RWPE2 (cell line): ENCODE results near the gene CACNA2D3.

Source experiments
- ATAC-seq: fragments of 200-7000 bp; cut with Tn5 transposase; 3 replicates; pipeline ENCODE4 v1.9.1; 2021; ENCODE audit warnings: low read depth
- DNase-seq: peaks from one replicate; pipeline ENCODE4 v3.0.0-alpha.2; 2020; ENCODE audit warnings: low spot score
- H3K27ac ChIP-seq: fragments of 450-650 bp; 2 replicates; pipeline ENCODE4 v1.5.1; 2017; ENCODE audit warnings: mild to moderate bottlenecking; ENCODE audit not compliant: poor library complexity, severe bottlenecking
- H3K27me3 ChIP-seq: fragments of 250-450 bp; sonication (Bioruptor Pico); 2 replicates; pipeline ENCODE4 v1.5.1; 2021; ENCODE audit warnings: mild to moderate bottlenecking, moderate library complexity; ENCODE audit not compliant: insufficient read depth, poor library complexity, severe bottlenecking
- H3K36me3 ChIP-seq: fragments of 250-450 bp; sonication (Bioruptor Pico); 2 replicates; pipeline ENCODE4 v1.5.1; 2020; ENCODE audit warnings: low read depth, mild to moderate bottlenecking, moderate library complexity
- H3K4me1 ChIP-seq: fragments of 250-450 bp; sonication (Bioruptor Pico); 2 replicates; pipeline ENCODE4 v1.5.1; 2021; ENCODE audit warnings: mild to moderate bottlenecking, moderate library complexity; ENCODE audit not compliant: insufficient read depth, poor library complexity, severe bottlenecking
- H3K4me3 ChIP-seq: fragments of 250-450 bp; sonication (Bioruptor Pico); 2 replicates; pipeline ENCODE4 v1.5.1; 2021; ENCODE audit warnings: mild to moderate bottlenecking, moderate library complexity; ENCODE audit not compliant: severe bottlenecking
- H3K9me3 ChIP-seq: fragments of 250-450 bp; sonication (Bioruptor Pico); 2 replicates; pipeline ENCODE4 v1.5.1; 2021; ENCODE audit warnings: mild to moderate bottlenecking, moderate library complexity; ENCODE audit not compliant: severe bottlenecking
- CTCF ChIP-seq: fragments of 450-650 bp; IDR thresholded peaks from one replicate; pipeline ENCODE4 v1.5.1; 2017; ENCODE audit warnings: mild to moderate bottlenecking, moderate library complexity; ENCODE audit not compliant: poor library complexity, severe bottlenecking

CACNA2D3 gene

GRCh38 chr3:54243960-54244682 is 121.8 kb downstream of the CACNA2D3 start:
- H3K36me3 ChIP-seq, result no peaks in the 10 kb centered on the region
- H3K4me3 ChIP-seq, result no peak overlapping the region
- H3K4me1 ChIP-seq, result no peaks in the 10 kb centered on the region
- H3K27ac ChIP-seq, result no peak overlapping the region
- no peaks in the 10 kb centered on the region for H3K9me3 ChIP-seq
- no peak for ATAC-seq
- no peak for TF ChIP-seq CTCF
- no peak for DNase-seq
- no peaks in the 10 kb centered on the region for H3K27me3 ChIP-seq

- ATAC-seq, result no peak
- Histone ChIP-seq H3K36me3 (no peaks in the 10 kb centered on the region), H3K4me3 (no peak overlapping the region), H3K4me1 (no peaks in the 10 kb centered on the region), H3K27me3 (peaks cover 13% of the 10 kb centered on the region), H3K9me3 (no peaks in the 10 kb centered on the region), H3K27ac (no peak overlapping the region)
- no peak for TF ChIP-seq CTCF
- DNase-seq, result no peak
Observed at GRCh38 chr3:54251705-54252104, 129.4 kb downstream of the CACNA2D3 start.

GRCh38 chr3:54257125-54257720 is 134.9 kb downstream of the CACNA2D3 start:
- H3K36me3 ChIP-seq, result no peaks in the 10 kb centered on the region
- ATAC-seq (no peak), DNase-seq (no peak)
- no peaks in the 10 kb centered on the region for H3K9me3 ChIP-seq
- H3K4me3 ChIP-seq, result no peak overlapping the region
- H3K4me1 ChIP-seq, result no peaks in the 10 kb centered on the region
- no peak for TF ChIP-seq CTCF
- H3K27me3 ChIP-seq, result peaks cover 13% of the 10 kb centered on the region
- no peak overlapping the region for H3K27ac ChIP-seq

GRCh38 chr3:54259636-54260035 is 137.3 kb downstream of the CACNA2D3 start:
- no peak overlapping the region for H3K4me3 ChIP-seq
- no peak for ATAC-seq
- no peak for TF ChIP-seq CTCF

GRCh38 chr3:54261141-54261540 is 138.8 kb downstream of the CACNA2D3 start:
- Histone ChIP-seq H3K27me3 (no peaks in the 10 kb centered on the region), H3K4me1 (no peaks in the 10 kb centered on the region), H3K9me3 (no peaks in the 10 kb centered on the region), H3K4me3 (no peak overlapping the region), H3K27ac (no peak overlapping the region), H3K36me3 (no peaks in the 10 kb centered on the region)
- no peak for TF ChIP-seq CTCF
- ATAC-seq, result no peak
- no peak for DNase-seq

More at GRCh38 chr3:54259636-54260035, 137.3 kb downstream of the CACNA2D3 start:
- no peak overlapping the region for H3K27ac ChIP-seq
- H3K36me3 ChIP-seq, result no peaks in the 10 kb centered on the region
- peaks cover 9% of the 10 kb centered on the region for H3K27me3 ChIP-seq
- H3K9me3 ChIP-seq, result no peaks in the 10 kb centered on the region
- no peak for DNase-seq
- no peaks in the 10 kb centered on the region for H3K4me1 ChIP-seq
